Mononuclear cell (primary cell): ENCODE data around the gene CA5B. TPM values are rescaled to one million over a fixed set of nuclear protein-coding genes. Genes with fewer than 3 reads are reported as not detected.
"Not testable (repeated sequence)": the region's sequence is repeated elsewhere in the genome, so short reads cannot be mapped to it uniquely, and the experiment has no call there.

Experiments
- H3K27me3 ChIP-seq: 2 replicates; pipeline ENCODE4 v1.6.0; 2011; ENCODE audit warnings: low read length, control low read depth; ENCODE audit not compliant: insufficient read depth
- H3K4me1 ChIP-seq: 2 replicates; pipeline ENCODE4 v1.5.1; 2011; ENCODE audit warnings: mild to moderate bottlenecking, low read length, control low read depth; ENCODE audit not compliant: insufficient read depth
- H3K4me3 ChIP-seq: 2 replicates; pipeline ENCODE4 v1.5.1; 2011; ENCODE audit warnings: mild to moderate bottlenecking, low read length, moderate library complexity
- H3K9me3 ChIP-seq: 2 replicates; pipeline ENCODE4 v1.5.1; 2011; ENCODE audit warnings: low read depth, mild to moderate bottlenecking, control low read depth, low read length
- total RNA-seq: library from RNA; depleted of rRNA; stranded (reverse); fragments of >200 nt; gene quantifications from one replicate; pipeline ENCODE4 v1.2.3, GENCODE V29; 2012

CA5B gene
- total RNA-seq, 1 donor: 62.2 TPM

GRCh38 chrX:15737190-15737958 lies 696 bp upstream of the CA5B start:
- Histone ChIP-seq H3K27me3 (no peaks in the 10 kb centered on the region), H3K4me3 (peak overlapping the region; percentile 65), H3K4me1 (peaks cover 13% of the 10 kb centered on the region), H3K9me3 (no peaks in the 10 kb centered on the region)

GRCh38 chrX:15739886-15740285 lies 1.8 kb downstream of the CA5B start:
- Histone ChIP-seq H3K9me3 (no peaks in the 10 kb centered on the region), H3K4me3 (no peak overlapping the region), H3K4me1 (peaks cover 16% of the 10 kb centered on the region), H3K27me3 (no peaks in the 10 kb centered on the region)

- no peaks in the 10 kb centered on the region for H3K9me3 ChIP-seq
Measured at GRCh38 chrX:15744181-15744867, 6.3 kb downstream of the CA5B start.

GRCh38 chrX:15745179-15745578 lies 7.1 kb downstream of the CA5B start:
- H3K9me3 ChIP-seq: no peaks in the 10 kb centered on the region
- peaks cover 22% of the 10 kb centered on the region for H3K4me1 ChIP-seq
- H3K4me3 ChIP-seq: no peak overlapping the region
- H3K27me3 ChIP-seq: no peaks in the 10 kb centered on the region

More at GRCh38 chrX:15744181-15744867, 6.3 kb downstream of the CA5B start:
- no peak overlapping the region for H3K4me3 ChIP-seq
- no peaks in the 10 kb centered on the region for H3K27me3 ChIP-seq
- H3K4me1 ChIP-seq: peaks cover 18% of the 10 kb centered on the region

GRCh38 chrX:15746651-15747050 lies 8.6 kb downstream of the CA5B start:
- H3K4me1 ChIP-seq: peaks cover 30% of the 10 kb centered on the region
- not testable (repeated sequence) for H3K4me3 ChIP-seq, H3K9me3 ChIP-seq, H3K27me3 ChIP-seq

GRCh38 chrX:15747626-15748173 lies 9.6 kb downstream of the CA5B start:
- Histone ChIP-seq H3K9me3 (no peaks in the 10 kb centered on the region), H3K4me1 (peaks cover 39% of the 10 kb centered on the region), H3K4me3 (no peak overlapping the region), H3K27me3 (no peaks in the 10 kb centered on the region)

GRCh38 chrX:15748841-15749240 lies 10.8 kb downstream of the CA5B start:
- Histone ChIP-seq H3K9me3 (no peaks in the 10 kb centered on the region), H3K4me3 (no peak overlapping the region), H3K4me1 (peaks cover 39% of the 10 kb centered on the region), H3K27me3 (no peaks in the 10 kb centered on the region)

- no peak overlapping the region for H3K4me3 ChIP-seq
- H3K9me3 ChIP-seq: no peaks in the 10 kb centered on the region
- peaks cover 36% of the 10 kb centered on the region for H3K4me1 ChIP-seq
Measured at GRCh38 chrX:15749642-15750610, 11.9 kb downstream of the CA5B start.

GRCh38 chrX:15750611-15751154 lies 12.6 kb downstream of the CA5B start:
- H3K27me3 ChIP-seq: no peaks in the 10 kb centered on the region
- H3K9me3 ChIP-seq: no peaks in the 10 kb centered on the region
- no peak overlapping the region for H3K4me3 ChIP-seq
- H3K4me1 ChIP-seq: peaks cover 33% of the 10 kb centered on the region

More at GRCh38 chrX:15749642-15750610, 11.9 kb downstream of the CA5B start:
- no peaks in the 10 kb centered on the region for H3K27me3 ChIP-seq

- no peaks in the 10 kb centered on the region for H3K9me3 ChIP-seq
- no peak overlapping the region for H3K4me3 ChIP-seq
- H3K27me3 ChIP-seq: no peaks in the 10 kb centered on the region
- H3K4me1 ChIP-seq: peaks cover 33% of the 10 kb centered on the region
Measured at GRCh38 chrX:15751155-15751819, 13.2 kb downstream of the CA5B start.

- Histone ChIP-seq H3K9me3 (no peaks in the 10 kb centered on the region), H3K4me1 (peaks cover 18% of the 10 kb centered on the region), H3K4me3 (no peak overlapping the region)
Measured at GRCh38 chrX:15755091-15755490, 17.0 kb downstream of the CA5B start.

GRCh38 chrX:15758140-15758539 lies 20.1 kb downstream of the CA5B start:
- Histone ChIP-seq H3K27me3 (no peaks in the 10 kb centered on the region), H3K4me3 (no peak overlapping the region), H3K4me1 (no peaks in the 10 kb centered on the region), H3K9me3 (no peaks in the 10 kb centered on the region)

More at GRCh38 chrX:15755091-15755490, 17.0 kb downstream of the CA5B start:
- no peaks in the 10 kb centered on the region for H3K27me3 ChIP-seq

- H3K27me3 ChIP-seq, H3K4me1 ChIP-seq, H3K9me3 ChIP-seq, H3K4me3 ChIP-seq: not testable (repeated sequence)
Measured at GRCh38 chrX:15759886-15760285, 21.8 kb downstream of the CA5B start.
